WTC11 (cell line): ENCODE results near the gene HDAC9. TPM values are rescaled to one million over a fixed set of nuclear protein-coding genes. Genes with fewer than 3 reads are reported as not detected.

ENCODE experiments used
- ATAC-seq: fragments of 200-7000 bp; cut with Tn5 transposase; 2 replicates; pipeline ENCODE4 v1.10.0; 2021; ENCODE audit warnings: mild to moderate bottlenecking, moderate library complexity
- CTCF ChIA-PET: fragments of 300-600 bp; sonication (Branson Sonifier 250); formaldehyde crosslinking; loops from one replicate; lab custom pipeline; 2021; ENCODE audit warnings: antibody characterized with exemption; lab: Charles Lee
- POLR2A ChIA-PET: fragments of 350-600 bp; sonication (Branson Sonifier 250); formaldehyde crosslinking; loops from one replicate; lab custom pipeline; 2021; ENCODE audit warnings: antibody characterized with exemption; lab: Charles Lee
- DNase-seq: peaks from one replicate; pipeline ENCODE4 v3.0.0; 2021; ENCODE audit warnings: low spot score
- H3K27ac Mint-ChIP-seq: 2 replicates; pipeline ENCODE4 v1.8.0; 2021; ENCODE audit warnings: mixed read lengths
- H3K27me3 Mint-ChIP-seq: 2 replicates; pipeline ENCODE4 v1.8.0; 2021; ENCODE audit warnings: low read depth, mild to moderate bottlenecking, moderate library complexity, mixed read lengths
- H3K36me3 Mint-ChIP-seq: 2 replicates; pipeline ENCODE4 v1.8.0; 2021; ENCODE audit warnings: mixed read lengths
- H3K4me1 Mint-ChIP-seq: 2 replicates; pipeline ENCODE4 v1.8.0; 2022; ENCODE audit warnings: mixed read lengths
- H3K4me3 Mint-ChIP-seq: 2 replicates; pipeline ENCODE4 v1.8.0; 2021; ENCODE audit warnings: mild to moderate bottlenecking, moderate library complexity, mixed read lengths
- H3K9me3 Mint-ChIP-seq: 2 replicates; pipeline ENCODE4 v1.8.0; 2021; ENCODE audit warnings: mixed read lengths
- AFF4 ChIP-seq: sonication (generic); formaldehyde crosslinking; IDR thresholded peaks from 2 replicates; pipeline ENCODE4 v1.8.1; 2023; ENCODE audit warnings: mild to moderate bottlenecking, missing genetic modification reagents, borderline replicate concordance
- ATF2 ChIP-seq: sonication (generic); formaldehyde crosslinking; IDR thresholded peaks from 2 replicates; pipeline ENCODE4 v1.8.1; 2022; ENCODE audit warnings: low read depth, missing genetic modification reagents, borderline replicate concordance
- ATF3 ChIP-seq: sonication (generic); formaldehyde crosslinking; conservative IDR thresholded peaks from 2 replicates; pipeline ENCODE4 v1.8.1; 2022; ENCODE audit warnings: mild to moderate bottlenecking, missing genetic modification reagents
- ATF6 ChIP-seq: sonication (generic); formaldehyde crosslinking; IDR thresholded peaks from 2 replicates; pipeline ENCODE4 v1.8.1; 2023; ENCODE audit warnings: mild to moderate bottlenecking, missing genetic modification reagents
- CDX4 ChIP-seq: fragments of 250-450 bp; sonication (Bioruptor Pico); IDR thresholded peaks from 2 replicates; pipeline ENCODE4 v1.9.0; 2021; ENCODE audit warnings: moderate library complexity, mild to moderate bottlenecking, inconsistent platforms, borderline replicate concordance
- CREB1 ChIP-seq: sonication (generic); formaldehyde crosslinking; IDR thresholded peaks from 2 replicates; pipeline ENCODE4 v1.8.0; 2023; ENCODE audit warnings: mild to moderate bottlenecking, missing genetic modification reagents
- E2F5 ChIP-seq: sonication (generic); formaldehyde crosslinking; IDR thresholded peaks from 2 replicates; pipeline ENCODE4 v1.8.1; 2022; ENCODE audit warnings: mild to moderate bottlenecking, moderate library complexity, missing genetic modification reagents
- EMX1 ChIP-seq: fragments of 250-450 bp; sonication (Bioruptor Pico); IDR thresholded peaks from 2 replicates; pipeline ENCODE4 v1.8.0; 2021; ENCODE audit warnings: mild to moderate bottlenecking
- FOXJ3 ChIP-seq: sonication (generic); formaldehyde crosslinking; IDR thresholded peaks from 2 replicates; pipeline ENCODE4 v1.9.0; 2021; ENCODE audit warnings: missing genetic modification reagents, mild to moderate bottlenecking, borderline replicate concordance
- GTF2I ChIP-seq: fragments of 250-450 bp; sonication (Bioruptor Pico); conservative IDR thresholded peaks from 2 replicates; pipeline ENCODE4 v1.4.0; 2021; ENCODE audit warnings: mild to moderate bottlenecking
- MAX ChIP-seq: sonication (generic); formaldehyde crosslinking; IDR thresholded peaks from 2 replicates; pipeline ENCODE4 v1.8.0; 2022; ENCODE audit warnings: mild to moderate bottlenecking, missing genetic modification reagents
- NFATC4 ChIP-seq: fragments of 250-450 bp; sonication (Bioruptor Pico); IDR thresholded peaks from 2 replicates; pipeline ENCODE4 v1.9.0; 2021; ENCODE audit warnings: mild to moderate bottlenecking
- PREB ChIP-seq: sonication (generic); formaldehyde crosslinking; IDR thresholded peaks from 2 replicates; pipeline ENCODE4 v1.8.1; 2022; ENCODE audit warnings: mild to moderate bottlenecking, missing genetic modification reagents, moderate library complexity, borderline replicate concordance
- RELA ChIP-seq: sonication (generic); formaldehyde crosslinking; IDR thresholded peaks from 2 replicates; pipeline ENCODE4 v1.8.1; 2022; ENCODE audit warnings: missing genetic modification reagents, mild to moderate bottlenecking, borderline replicate concordance
- TEAD1 ChIP-seq: sonication (generic); formaldehyde crosslinking; IDR thresholded peaks from 2 replicates; pipeline ENCODE4 v1.8.0; 2022; ENCODE audit warnings: mild to moderate bottlenecking, missing genetic modification reagents
- TP53 ChIP-seq: sonication (generic); formaldehyde crosslinking; IDR thresholded peaks from 2 replicates; pipeline ENCODE4 v1.8.1; 2023; ENCODE audit warnings: mild to moderate bottlenecking, missing genetic modification reagents
- USF1 ChIP-seq: sonication (generic); formaldehyde crosslinking; IDR thresholded peaks from 2 replicates; pipeline ENCODE4 v1.8.0; 2022; ENCODE audit warnings: mild to moderate bottlenecking, missing genetic modification reagents
- ZBTB43 ChIP-seq: sonication (generic); formaldehyde crosslinking; IDR thresholded peaks from 2 replicates; pipeline ENCODE4 v1.8.1; 2023; ENCODE audit warnings: mild to moderate bottlenecking, missing genetic modification reagents
- ZNF121 ChIP-seq: sonication (generic); formaldehyde crosslinking; IDR thresholded peaks from 2 replicates; pipeline ENCODE4 v1.8.0; 2023; ENCODE audit warnings: missing genetic modification reagents
- ZNF416 ChIP-seq: fragments of 250-450 bp; sonication (Bioruptor Pico); IDR thresholded peaks from 2 replicates; pipeline ENCODE4 v1.9.0; 2021; ENCODE audit warnings: mild to moderate bottlenecking, inconsistent platforms
- total RNA-seq: library from RNA; stranded (reverse); gene quantifications from 3 replicates; pipeline ENCODE4 v1.2.3, GENCODE V29; 2021

The HDAC9 gene
- total RNA-seq, 1 experiment from 2014 or later: 18.8 TPM

GRCh38 chr7:18960725-18961124, 465.2 kb downstream of the HDAC9 start (continued):
- TF ChIP-seq AFF4 (CRISPR knock-in tag) (no peak), MAX (CRISPR knock-in tag) (no peak)

- no peak overlapping the region for H3K27ac Mint-ChIP-seq
- no peaks in the 10 kb centered on the region for H3K9me3 Mint-ChIP-seq
- POLR2A ChIA-PET: no interaction called here
- H3K27me3 Mint-ChIP-seq: no peaks in the 10 kb centered on the region; the same call in 1 of the 2 replicates
- ATAC-seq (no peak), DNase-seq (no peak)
- CTCF ChIA-PET: no interaction called here
- H3K4me3 Mint-ChIP-seq: no peak overlapping the region
- no peaks in the 10 kb centered on the region for H3K36me3 Mint-ChIP-seq
- H3K4me1 Mint-ChIP-seq: peaks cover 2% of the 10 kb centered on the region; the same call in 1 of the 2 replicates
- TF ChIP-seq FOXJ3 (CRISPR knock-in tag): no peak
- no peak for TF ChIP-seq RELA (CRISPR knock-in tag)
- TF ChIP-seq EMX1 (CRISPR knock-in tag): no peak
Measured at GRCh38 chr7:18962031-18962430, 466.5 kb downstream of the HDAC9 start.

- POLR2A ChIA-PET: no interaction called here
Measured at GRCh38 chr7:18965657-18966056, 470.1 kb downstream of the HDAC9 start.

More at GRCh38 chr7:18965657-18966056, 470.1 kb downstream of the HDAC9 start:
- DNase-seq (no peak), ATAC-seq (no peak)
- no peak overlapping the region for H3K4me3 Mint-ChIP-seq
- TF ChIP-seq TP53 (CRISPR knock-in tag) (no peak), ATF3 (no peak), NFATC4 (CRISPR knock-in tag) (no peak), TEAD1 (CRISPR knock-in tag) (no peak), ATF6 (CRISPR knock-in tag) (no peak), ATF2 (CRISPR knock-in tag) (no peak), CREB1 (CRISPR knock-in tag) (no peak), CDX4 (CRISPR knock-in tag) (no peak), E2F5 (CRISPR knock-in tag) (no peak), GTF2I (CRISPR knock-in tag) (no peak), USF1 (no peak), ZNF121 (CRISPR knock-in tag) (no peak), RELA (CRISPR knock-in tag) (no peak), ZNF416 (CRISPR knock-in tag) (no peak), ZBTB43 (CRISPR knock-in tag) (no peak), PREB (CRISPR knock-in tag) (no peak)
- CTCF ChIA-PET: no interaction called here
- H3K36me3 Mint-ChIP-seq: no peaks in the 10 kb centered on the region
- no peaks in the 10 kb centered on the region; the same call in 1 of the 2 replicates for H3K27me3 Mint-ChIP-seq
- H3K9me3 Mint-ChIP-seq: no peaks in the 10 kb centered on the region
- peaks cover 2% of the 10 kb centered on the region; the same call in 1 of the 2 replicates for H3K4me1 Mint-ChIP-seq
- no peak overlapping the region for H3K27ac Mint-ChIP-seq
